NCI-H510A treated with DMSO at 0.1 percent for 48 hours (cell line): Measurements from ENCODE around the gene LGALS9C.
"Not testable (repeated sequence)": the region's sequence is repeated elsewhere in the genome, so short reads cannot be mapped to it uniquely, and the experiment has no call there.

ENCODE experiments used
- DNase-seq: peaks from one replicate; lab custom pipeline; 2025; lab: John Stamatoyannopoulos, UW

Gene LGALS9C

GRCh38 chr17:18528899-18529500 is 52.4 kb downstream of the LGALS9C start:
- not testable (repeated sequence) for DNase-seq

GRCh38 chr17:18530405-18530804 is 53.8 kb downstream of the LGALS9C start:
- not testable (repeated sequence) for DNase-seq

GRCh38 chr17:18542234-18542633 is 65.6 kb downstream of the LGALS9C start:
- DNase-seq: not testable (repeated sequence)

GRCh38 chr17:18542907-18543306 is 66.3 kb downstream of the LGALS9C start:
- DNase-seq: not testable (repeated sequence)
